Activated CD8-positive, alpha-beta T cell treated with anti-CD3 and anti-CD28 coated beads, Interleukin-2, amount 10 ng/mL, durations not matched to agents 7 days and 5 days (primary cell): ENCODE measurements around the gene CATSPER4. TPM values are rescaled to one million over a fixed set of nuclear protein-coding genes. Genes with fewer than 3 reads are reported as not detected.
"Not testable (repeated sequence)": the region's sequence is repeated elsewhere in the genome, so short reads cannot be mapped to it uniquely, and the experiment has no call there.

Source experiments
- ATAC-seq: fragments of 150-1000 bp; cut with Tn5 transposase; one replicate; pipeline ENCODE4 v1.10.0; 2021; ENCODE audit warnings: moderate library complexity
- CTCF ChIA-PET: fragments of 350-600 bp; sonication (Branson Sonifier 250); formaldehyde crosslinking; loops from one replicate; lab custom pipeline; 2021; ENCODE audit warnings: antibody characterized with exemption; lab: Charles Lee
- POLR2A ChIA-PET: fragments of 350-600 bp; sonication (Branson Sonifier 250); formaldehyde crosslinking; loops from one replicate; lab custom pipeline; 2021; ENCODE audit warnings: antibody characterized with exemption; lab: Charles Lee
- DNase-seq: peaks from one replicate; pipeline ENCODE4 v3.0.0-alpha.2; 2020
- H3K27ac Mint-ChIP-seq: one replicate; pipeline ENCODE4 v1.8.0; 2021; ENCODE audit warnings: mild to moderate bottlenecking, mixed read lengths
- H3K27me3 Mint-ChIP-seq: one replicate; pipeline ENCODE4 v1.8.0; 2021; ENCODE audit warnings: low read depth, mixed read lengths
- H3K36me3 Mint-ChIP-seq: one replicate; pipeline ENCODE4 v1.8.0; 2021; ENCODE audit warnings: low read depth, mixed read lengths
- H3K4me1 Mint-ChIP-seq: one replicate; pipeline ENCODE4 v1.8.0; 2021; ENCODE audit warnings: low read depth, mixed read lengths
- H3K4me3 Mint-ChIP-seq: one replicate; pipeline ENCODE4 v1.8.0; 2021; ENCODE audit warnings: mild to moderate bottlenecking, mixed read lengths
- H3K9me3 Mint-ChIP-seq: one replicate; pipeline ENCODE4 v1.8.0; 2022; ENCODE audit warnings: mixed read lengths; ENCODE audit not compliant: insufficient read depth
- total RNA-seq, 2 experiments: library from RNA; stranded (reverse); gene quantifications; one replicate each; pipeline ENCODE4 v1.2.3, GENCODE V29; 2021

Gene CATSPER4
- total RNA-seq, 2 experiments from 2014 or later: not detected

DNA sequence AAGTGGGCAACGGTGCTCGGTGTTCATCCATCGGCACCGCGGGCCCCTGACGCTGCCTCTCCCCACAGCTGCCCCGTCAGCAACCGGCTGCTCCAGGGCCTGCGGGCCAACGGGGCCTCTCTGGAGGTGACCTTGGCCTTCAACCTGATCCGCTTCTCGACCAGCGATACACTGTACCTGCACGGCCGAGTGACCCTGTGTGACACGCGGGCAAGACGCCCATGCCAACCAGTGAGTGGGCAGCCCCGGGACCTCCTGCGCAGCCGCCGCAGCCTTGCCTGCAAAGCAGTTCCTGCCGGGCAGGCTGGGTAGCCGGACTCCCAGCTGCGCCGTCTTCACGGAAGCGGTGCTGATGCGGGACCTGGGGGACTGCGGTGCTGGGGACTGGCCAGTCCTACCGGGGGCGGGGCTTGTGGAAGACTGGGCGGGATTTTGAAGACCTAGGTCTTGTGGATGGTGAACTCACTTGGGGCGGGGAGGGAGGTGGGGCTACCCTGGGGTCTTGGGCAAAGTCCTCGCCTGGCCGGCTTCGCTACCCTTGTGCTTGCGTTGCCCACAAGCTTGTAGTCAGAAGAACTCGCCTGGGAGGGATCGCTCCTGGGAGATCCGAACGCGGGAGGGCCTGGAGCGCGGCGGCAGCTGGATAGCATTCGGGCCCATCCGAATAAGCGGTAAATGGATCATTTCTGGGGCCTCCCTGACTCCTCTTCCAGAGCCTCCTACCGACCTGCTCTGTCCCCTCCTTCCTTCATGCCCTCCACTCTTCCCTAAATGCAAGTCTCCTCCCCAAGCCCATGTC lies 34.8 kb downstream of the CATSPER4 start:
- H3K9me3 Mint-ChIP-seq: no peaks in the 10 kb centered on the region
- ATAC-seq: peak; percentile 81
- H3K4me1 Mint-ChIP-seq: peaks cover 11% of the 10 kb centered on the region
- DNase-seq: peak; percentile 63
- H3K27me3 Mint-ChIP-seq: peaks cover 41% of the 10 kb centered on the region
- no peaks in the 10 kb centered on the region for H3K36me3 Mint-ChIP-seq
- ChIA-PET CTCF (interaction anchor here (0.7 kb wide), 1 partner anchor 9 kb away, joined by 5 read pairs; the partner anchor contains the start of gene CEP85), POLR2A (interaction anchor here (0.6 kb wide), 1 partner anchor 149 kb away, joined by 3 read pairs; no protein-coding TSS in a partner anchor)
- peak overlapping the region; percentile 4 for H3K4me3 Mint-ChIP-seq
- no peak overlapping the region for H3K27ac Mint-ChIP-seq

DNA sequence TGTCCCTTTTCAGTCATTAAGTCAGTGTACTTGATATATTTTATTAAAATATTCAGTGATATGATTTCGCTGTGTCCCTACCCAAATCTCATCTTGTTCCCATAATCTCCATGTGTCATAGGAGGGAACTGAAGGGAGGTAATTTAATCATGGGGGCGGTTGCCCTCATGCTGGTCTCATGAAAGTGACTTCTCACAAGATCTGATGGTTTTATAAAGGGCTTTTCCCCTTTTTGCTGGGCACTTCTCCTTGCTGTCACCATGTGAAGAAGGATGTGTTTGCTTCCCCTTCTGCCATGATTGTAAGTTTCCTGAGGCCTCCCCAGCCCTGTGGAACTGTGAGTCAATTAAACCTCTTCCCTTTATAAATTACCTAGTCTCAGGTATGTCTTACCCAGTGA lies 40.3 kb downstream of the CATSPER4 start:
- CTCF ChIA-PET: interaction anchor here (0.9 to 5.1 kb wide), 4 partner anchors 20 to 85 kb away, joined by 3 to 69 read pairs (median 6); partner anchors contain the start of genes C1orf232, ZNF593 and ZNF593OS
- ATAC-seq, H3K36me3 Mint-ChIP-seq, H3K27ac Mint-ChIP-seq, H3K4me3 Mint-ChIP-seq, DNase-seq, H3K9me3 Mint-ChIP-seq, POLR2A ChIA-PET: not testable (repeated sequence)
- Mint-ChIP-seq H3K27me3 (peaks cover 18% of the 10 kb centered on the region), H3K4me1 (peaks cover 14% of the 10 kb centered on the region)

DNA sequence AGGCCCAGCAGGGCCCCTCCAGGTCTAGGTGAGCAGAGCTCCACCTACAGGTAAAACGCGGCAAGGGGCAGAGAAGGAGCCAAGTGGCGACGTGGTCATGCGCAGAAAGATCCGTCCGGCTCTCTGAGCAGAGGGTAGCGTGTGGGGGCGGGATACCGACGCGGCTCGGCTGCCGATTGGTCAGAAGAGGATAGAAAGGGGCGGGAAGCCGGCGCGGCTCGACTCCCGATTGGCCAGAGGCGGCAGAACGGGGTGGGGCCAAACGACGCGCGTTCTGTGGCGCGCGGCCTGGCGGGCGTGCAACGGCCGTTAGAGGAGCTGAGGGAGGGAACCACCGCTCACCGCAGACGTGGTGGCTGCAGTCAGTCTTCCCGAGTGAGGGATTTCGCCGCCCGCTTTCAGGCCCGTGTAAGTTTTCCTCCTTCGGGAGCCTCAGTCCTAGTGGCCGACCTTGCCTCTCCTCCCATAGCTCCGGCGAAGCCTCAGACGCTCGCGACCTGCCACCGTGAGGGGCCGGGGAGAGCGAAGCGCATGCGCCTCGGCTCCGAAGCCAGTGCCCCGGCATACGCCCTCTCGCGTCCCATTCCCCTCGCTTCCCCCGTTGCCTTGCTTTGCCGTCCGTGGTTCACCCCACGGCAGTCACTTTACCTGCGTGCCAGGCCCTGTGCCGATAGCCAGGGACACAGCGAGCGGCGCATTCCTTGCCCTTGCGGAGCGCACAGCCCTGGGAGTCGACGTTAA lies 43.7 kb downstream of the CATSPER4 start, which contains the start of gene CEP85:
Gene CEP85, plus strand, starts transcription at position 298 of the 741 bp plus-strand sequence. CDS start 5,584 bp downstream, outside the sequence.
- H3K36me3 Mint-ChIP-seq: peaks cover 26% of the 10 kb centered on the region
- DNase-seq: peak; percentile 99
- peak; percentile 96 for ATAC-seq
- H3K27ac Mint-ChIP-seq: peak within 1 kb of the TSS; percentile 93
- ChIA-PET POLR2A (interaction anchor here (0.7 to 1.9 kb wide), 9 partner anchors 44 to 238 kb away, joined by 3 to 7 read pairs (median 3); partner anchors contain the start of genes CD52, DHDDS, ZNF593 and ZNF593OS), CTCF (interaction anchor here (0.7 to 5.5 kb wide), 77 partner anchors 7 to 475 kb away, joined by 3 to 74 read pairs (median 5); partner anchors contain the start of genes C1orf232, CATSPER4, CD52 and DHDDS)
- H3K27me3 Mint-ChIP-seq: no peaks in the 10 kb centered on the region
- H3K9me3 Mint-ChIP-seq: no peaks in the 10 kb centered on the region
- peak within 1 kb of the TSS; percentile 97 for H3K4me3 Mint-ChIP-seq
- peaks cover 35% of the 10 kb centered on the region for H3K4me1 Mint-ChIP-seq

DNA sequence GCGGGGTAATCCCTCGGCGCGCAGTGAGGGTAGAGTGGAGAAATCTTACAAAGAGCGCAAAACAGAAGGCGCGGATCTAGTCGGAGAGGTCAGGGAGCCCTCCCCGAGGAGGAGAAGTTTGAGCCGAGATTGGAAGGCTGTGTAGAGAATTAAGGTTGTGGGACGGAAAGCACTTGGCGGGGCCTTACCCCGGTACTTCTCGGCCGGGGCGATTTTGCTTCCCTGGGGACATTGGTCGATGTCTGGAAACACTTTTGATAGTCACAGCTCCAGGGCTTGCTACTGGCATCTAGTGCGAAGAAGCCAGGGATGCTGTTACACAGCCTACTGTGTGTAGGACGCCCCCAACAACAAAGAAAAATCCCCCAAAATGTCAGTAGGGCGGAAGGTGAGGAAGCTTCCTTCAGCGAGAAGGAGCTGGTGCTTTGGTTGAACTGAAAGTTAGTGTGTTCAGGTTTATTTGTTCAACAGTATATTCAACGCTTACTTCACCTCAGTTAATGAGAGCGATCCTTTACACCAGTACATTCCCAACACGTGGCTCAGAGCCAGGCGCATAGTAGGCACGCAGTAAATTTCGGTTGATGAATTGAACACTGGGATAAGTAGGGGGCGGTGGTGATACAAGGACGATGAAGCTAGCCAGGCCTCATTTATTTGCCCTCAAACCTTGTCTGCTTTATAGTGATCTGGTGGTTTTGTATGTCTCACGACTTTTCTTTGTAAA lies 44.4 kb downstream of the CATSPER4 start:
- H3K27ac Mint-ChIP-seq: peak overlapping the region; percentile 93
- DNase-seq (peak; percentile 37), ATAC-seq (no peak)
- peaks cover 39% of the 10 kb centered on the region for H3K4me1 Mint-ChIP-seq
- POLR2A ChIA-PET: interaction anchor here (0.7 to 1.9 kb wide), 10 partner anchors 45 to 237 kb away, joined by 3 to 7 read pairs (median 3); partner anchors contain the start of genes CD52, DHDDS, ZNF593 and ZNF593OS
- CTCF ChIA-PET: interaction anchor here (0.7 to 5.5 kb wide), 82 partner anchors 8 to 476 kb away, joined by 3 to 74 read pairs (median 5); partner anchors contain the start of genes C1orf232, CATSPER4, CD52 and DHDDS
- H3K27me3 Mint-ChIP-seq: no peaks in the 10 kb centered on the region
- no peaks in the 10 kb centered on the region for H3K9me3 Mint-ChIP-seq
- H3K36me3 Mint-ChIP-seq: peaks cover 29% of the 10 kb centered on the region
- H3K4me3 Mint-ChIP-seq: peak overlapping the region; percentile 97

DNA sequence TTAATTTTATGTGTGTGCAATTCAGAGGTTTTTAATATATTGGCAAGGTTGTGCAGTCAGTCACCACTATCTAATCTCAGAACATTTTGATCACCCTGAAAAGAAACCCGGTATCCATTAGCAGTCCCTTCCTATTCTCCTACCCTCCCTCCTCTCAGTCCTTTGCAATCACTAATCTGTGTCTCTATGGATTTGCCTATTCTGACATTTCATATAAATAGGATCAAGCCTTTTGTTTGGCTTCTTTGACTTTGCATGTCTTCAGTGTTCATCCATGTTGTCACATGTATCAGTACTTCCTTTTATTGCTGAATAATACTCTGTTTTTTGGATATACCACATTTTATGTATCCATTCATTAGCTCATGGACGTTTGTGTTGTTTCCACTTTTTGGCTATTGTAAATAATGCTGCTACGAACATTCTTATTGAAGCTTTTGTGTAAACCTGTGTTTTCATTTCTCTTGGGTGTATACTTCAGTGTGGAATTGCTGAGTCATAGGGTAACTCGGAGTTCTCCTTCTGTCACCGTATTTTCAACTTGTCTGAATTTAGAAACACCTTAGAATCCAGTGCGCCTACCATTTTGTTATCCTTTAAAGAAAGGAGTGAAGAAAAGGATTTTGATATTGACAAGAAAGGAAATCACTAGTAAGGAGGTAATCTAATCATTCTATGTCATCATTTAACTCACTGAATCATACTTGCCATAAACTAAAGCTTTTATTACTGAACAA lies 47.0 kb downstream of the CATSPER4 start:
- DNase-seq (no peak), ATAC-seq (no peak)
- Mint-ChIP-seq H3K36me3 (peaks cover 38% of the 10 kb centered on the region), H3K4me1 (peaks cover 40% of the 10 kb centered on the region), H3K27ac (no peak overlapping the region), H3K9me3 (no peaks in the 10 kb centered on the region), H3K27me3 (no peaks in the 10 kb centered on the region), H3K4me3 (no peak overlapping the region)
- ChIA-PET POLR2A (no interaction called here), CTCF (interaction anchor here (0.7 to 5.5 kb wide), 3 partner anchors 40 to 306 kb away, joined by 3 to 74 read pairs (median 3); partner anchors contain the start of gene SH3BGRL3)

DNA sequence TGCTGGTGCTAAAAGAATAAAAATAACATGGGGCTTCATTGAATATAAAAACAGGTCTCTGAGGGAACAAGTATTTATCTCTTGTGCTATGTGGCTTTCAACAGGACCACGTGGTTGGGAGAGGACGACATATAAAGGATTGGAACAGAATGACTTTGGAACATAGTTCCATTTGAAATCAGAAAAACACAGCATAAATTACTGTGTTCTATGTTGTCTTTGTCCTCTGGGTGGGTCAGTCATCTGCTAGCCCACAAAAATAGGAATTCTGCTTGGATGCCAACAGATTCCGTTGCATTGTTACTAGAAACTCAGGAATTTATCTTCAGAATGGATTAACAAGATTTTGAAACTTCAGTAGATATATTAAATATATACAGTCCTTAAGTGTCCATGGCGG lies 49.5 kb downstream of the CATSPER4 start:
- ChIA-PET CTCF (no interaction called here), POLR2A (no interaction called here)
- H3K27me3 Mint-ChIP-seq: no peaks in the 10 kb centered on the region
- ATAC-seq: no peak
- H3K4me3 Mint-ChIP-seq: no peak overlapping the region
- H3K4me1 Mint-ChIP-seq: peaks cover 37% of the 10 kb centered on the region
- peaks cover 54% of the 10 kb centered on the region for H3K36me3 Mint-ChIP-seq
- no peaks in the 10 kb centered on the region for H3K9me3 Mint-ChIP-seq
- no peak overlapping the region for H3K27ac Mint-ChIP-seq
- DNase-seq: no peak

Other genes with a start within 250 kb of the CATSPER4 start
- gene PAFAH2, start 192.5 kb upstream of the CATSPER4 start, total RNA-seq: 10 to 100 TPM in 1 of 2 experiments, 1 to 10 TPM in 1; 9.1 to 10.9 TPM
- gene EXTL1, start 168.8 kb upstream of the CATSPER4 start, total RNA-seq: not detected
- gene SLC30A2, start 144.5 kb upstream of the CATSPER4 start, total RNA-seq: not detected
- under 1 TPM in 1 of 2 experiments, not detected in 1; 0.23 TPM for gene TRIM63, start 123.0 kb upstream of the CATSPER4 start, total RNA-seq
- 10 to 100 TPM; 21.3 to 25.4 TPM for gene PDIK1L, start 78.8 kb upstream of the CATSPER4 start, total RNA-seq
- gene FAM110D, start 31.5 kb upstream of the CATSPER4 start, total RNA-seq: not detected
- gene C1orf232, start 21.6 kb upstream of the CATSPER4 start, total RNA-seq: not detected
- gene ZNF593, start 20.7 kb upstream of the CATSPER4 start, total RNA-seq: 10 to 100 TPM; 28.4 to 31.1 TPM
- not detected for gene ZNF593OS, start 18.8 kb upstream of the CATSPER4 start, total RNA-seq
- gene CNKSR1, start 13.1 kb upstream of the CATSPER4 start, total RNA-seq: 1 to 10 TPM; 1.4 to 2.2 TPM
- gene CEP85, start 43.6 kb downstream of the CATSPER4 start, total RNA-seq: 10 to 100 TPM; 48.7 to 49.1 TPM
- 100 to 1,000 TPM; 795 to 814 TPM for gene SH3BGRL3, start 89.5 kb downstream of the CATSPER4 start, total RNA-seq
- gene UBXN11, start 116.0 kb downstream of the CATSPER4 start, total RNA-seq: 10 to 100 TPM; 34.4 to 40.9 TPM
- gene CD52, start 127.4 kb downstream of the CATSPER4 start, total RNA-seq: 1,000 to 10,000 TPM; 1,112 to 1,180 TPM
- 1 to 10 TPM; 7.6 to 8.7 TPM for gene CRYBG2, start 163.5 kb downstream of the CATSPER4 start, total RNA-seq
- gene ZNF683, start 182.1 kb downstream of the CATSPER4 start, total RNA-seq: 10 to 100 TPM; 24.0 to 26.6 TPM
- not detected for gene LIN28A, start 220.2 kb downstream of the CATSPER4 start, total RNA-seq
- gene DHDDS, start 241.7 kb downstream of the CATSPER4 start, total RNA-seq: 10 to 100 TPM; 48.3 to 49.5 TPM